ENCODE data around the gene STX16.
A peak's percentile ranks its signal among the peaks of the same experiment; 100 is the strongest.

- TF ChIP-seq, protein P1, sequence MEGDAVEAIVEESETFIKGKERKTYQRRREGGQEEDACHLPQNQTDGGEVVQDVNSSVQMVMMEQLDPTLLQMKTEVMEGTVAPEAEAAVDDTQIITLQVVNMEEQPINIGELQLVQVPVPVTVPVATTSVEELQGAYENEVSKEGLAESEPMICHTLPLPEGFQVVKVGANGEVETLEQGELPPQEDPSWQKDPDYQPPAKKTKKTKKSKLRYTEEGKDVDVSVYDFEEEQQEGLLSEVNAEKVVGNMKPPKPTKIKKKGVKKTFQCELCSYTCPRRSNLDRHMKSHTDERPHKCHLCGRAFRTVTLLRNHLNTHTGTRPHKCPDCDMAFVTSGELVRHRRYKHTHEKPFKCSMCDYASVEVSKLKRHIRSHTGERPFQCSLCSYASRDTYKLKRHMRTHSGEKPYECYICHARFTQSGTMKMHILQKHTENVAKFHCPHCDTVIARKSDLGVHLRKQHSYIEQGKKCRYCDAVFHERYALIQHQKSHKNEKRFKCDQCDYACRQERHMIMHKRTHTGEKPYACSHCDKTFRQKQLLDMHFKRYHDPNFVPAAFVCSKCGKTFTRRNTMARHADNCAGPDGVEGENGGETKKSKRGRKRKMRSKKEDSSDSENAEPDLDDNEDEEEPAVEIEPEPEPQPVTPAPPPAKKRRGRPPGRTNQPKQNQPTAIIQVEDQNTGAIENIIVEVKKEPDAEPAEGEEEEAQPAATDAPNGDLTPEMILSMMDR (conservative IDR thresholded peaks at IDR 0.05): no peak
- peak; percentile 84 for TF ChIP-seq ZFX (IDR thresholded peaks at IDR 0.05)
These were observed 40.9 kb downstream of the STX16 start for GRCh38 chr20:58691773-58692578.
